GM21529 (cell line): ENCODE results near the gene NEGR1.
"Not testable (repeated sequence)": the region's sequence is repeated elsewhere in the genome, so short reads cannot be mapped to it uniquely, and the experiment has no call there.

Experiments used
- ATAC-seq: cut with Tn5 transposase; IDR thresholded peaks from one replicate; pipeline ENCODE4 v1.9.1; 2021; ENCODE audit not compliant: unreplicated experiment

The NEGR1 gene

GRCh38 chr1:71956613-71957285 is 325.6 kb downstream of the NEGR1 start:
- no peak for ATAC-seq

- ATAC-seq = no peak
Measured at GRCh38 chr1:71950579-71950978, 331.8 kb downstream of the NEGR1 start.

- no peak for ATAC-seq
Measured at GRCh38 chr1:71949681-71950080, 332.7 kb downstream of the NEGR1 start.

- no peak for ATAC-seq
Measured at GRCh38 chr1:71948561-71948960, 333.8 kb downstream of the NEGR1 start.

- no peak for ATAC-seq
Measured at GRCh38 chr1:71944006-71944405, 338.3 kb downstream of the NEGR1 start.

GRCh38 chr1:71940261-71940660 is 342.1 kb downstream of the NEGR1 start:
- ATAC-seq = no peak

GRCh38 chr1:71930511-71930910 is 351.8 kb downstream of the NEGR1 start:
- ATAC-seq = no peak

GRCh38 chr1:71921935-71922559 is 360.3 kb downstream of the NEGR1 start:
- no peak for ATAC-seq

- ATAC-seq = no peak
Measured at GRCh38 chr1:71921204-71921603, 361.1 kb downstream of the NEGR1 start.

- ATAC-seq = no peak
Measured at GRCh38 chr1:71920556-71920955, 361.8 kb downstream of the NEGR1 start.

- ATAC-seq = no peak
Measured at GRCh38 chr1:71919811-71920509, 362.4 kb downstream of the NEGR1 start.

GRCh38 chr1:71918630-71919029 is 363.7 kb downstream of the NEGR1 start:
- no peak for ATAC-seq

- no peak for ATAC-seq
Measured at GRCh38 chr1:71916894-71917293, 365.4 kb downstream of the NEGR1 start.

GRCh38 chr1:71914626-71915025 is 367.7 kb downstream of the NEGR1 start:
- ATAC-seq = no peak

- ATAC-seq = no peak
Measured at GRCh38 chr1:71908871-71909390, 373.4 kb downstream of the NEGR1 start.

GRCh38 chr1:71908303-71908702 is 374.0 kb downstream of the NEGR1 start:
- ATAC-seq = no peak

GRCh38 chr1:71899881-71900280 is 382.5 kb downstream of the NEGR1 start:
- ATAC-seq = no peak

- ATAC-seq = not testable (repeated sequence)
Measured at GRCh38 chr1:71888166-71888565, 394.2 kb downstream of the NEGR1 start.

GRCh38 chr1:71885171-71885570 is 397.2 kb downstream of the NEGR1 start:
- no peak for ATAC-seq

GRCh38 chr1:71882637-71883036 is 399.7 kb downstream of the NEGR1 start:
- ATAC-seq = no peak

- no peak for ATAC-seq
Measured at GRCh38 chr1:71882226-71882625, 400.1 kb downstream of the NEGR1 start.

GRCh38 chr1:71881611-71882010 is 400.7 kb downstream of the NEGR1 start:
- no peak for ATAC-seq
